ENCODE results near the gene PPP1R15B.

DNA sequence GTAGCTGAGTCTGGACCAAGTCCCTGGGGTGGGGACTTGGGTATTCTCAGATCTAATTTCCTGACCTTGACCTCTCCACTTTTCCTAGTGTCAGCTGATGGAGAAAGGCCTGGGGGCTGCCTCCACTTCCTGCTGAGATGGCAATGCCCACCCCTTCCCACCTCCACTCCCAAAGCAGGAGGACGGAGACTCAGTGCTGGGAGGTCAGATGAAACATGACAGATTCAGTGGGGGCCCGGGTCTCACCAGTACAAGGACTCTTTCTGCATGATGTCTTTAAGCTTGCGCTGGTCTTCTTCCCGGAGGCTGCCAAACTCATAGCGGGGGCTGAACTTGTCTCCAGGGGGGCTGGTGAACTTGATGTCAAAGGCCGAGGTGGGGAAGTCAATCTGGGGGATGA is 35.6 kb upstream of the PPP1R15B start:
- TF ChIP-seq, protein P1, sequence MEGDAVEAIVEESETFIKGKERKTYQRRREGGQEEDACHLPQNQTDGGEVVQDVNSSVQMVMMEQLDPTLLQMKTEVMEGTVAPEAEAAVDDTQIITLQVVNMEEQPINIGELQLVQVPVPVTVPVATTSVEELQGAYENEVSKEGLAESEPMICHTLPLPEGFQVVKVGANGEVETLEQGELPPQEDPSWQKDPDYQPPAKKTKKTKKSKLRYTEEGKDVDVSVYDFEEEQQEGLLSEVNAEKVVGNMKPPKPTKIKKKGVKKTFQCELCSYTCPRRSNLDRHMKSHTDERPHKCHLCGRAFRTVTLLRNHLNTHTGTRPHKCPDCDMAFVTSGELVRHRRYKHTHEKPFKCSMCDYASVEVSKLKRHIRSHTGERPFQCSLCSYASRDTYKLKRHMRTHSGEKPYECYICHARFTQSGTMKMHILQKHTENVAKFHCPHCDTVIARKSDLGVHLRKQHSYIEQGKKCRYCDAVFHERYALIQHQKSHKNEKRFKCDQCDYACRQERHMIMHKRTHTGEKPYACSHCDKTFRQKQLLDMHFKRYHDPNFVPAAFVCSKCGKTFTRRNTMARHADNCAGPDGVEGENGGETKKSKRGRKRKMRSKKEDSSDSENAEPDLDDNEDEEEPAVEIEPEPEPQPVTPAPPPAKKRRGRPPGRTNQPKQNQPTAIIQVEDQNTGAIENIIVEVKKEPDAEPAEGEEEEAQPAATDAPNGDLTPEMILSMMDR (IDR thresholded peaks at IDR 0.05; ENCODE audit: poor library complexity): no peak
- TF ChIP-seq EZH2phosphoT487 (IDR thresholded peaks at IDR 0.05; ENCODE audit: low read depth, severe bottlenecking, unreplicated experiment) (no peak), EZH2 (IDR thresholded peaks at IDR 0.05; ENCODE audit: borderline replicate concordance) (no peak)
